Type B pancreatic cell (in vitro differentiated cells): ENCODE data around the gene UGT1A9. TPM values are rescaled to one million over a fixed set of nuclear protein-coding genes. Genes with fewer than 3 reads are reported as not detected.

Source experiments
- DNase-seq: peaks from one replicate; pipeline ENCODE4 v3.0.0; 2021; ENCODE audit warnings: mixed read lengths; ENCODE audit not compliant: unreplicated experiment; ENCODE audit errors: extremely low spot score
- H3K27ac Mint-ChIP-seq: 2 replicates; pipeline ENCODE4 v1.8.0; 2021; ENCODE audit warnings: mild to moderate bottlenecking, mixed read lengths
- H3K27me3 Mint-ChIP-seq: 2 replicates; pipeline ENCODE4 v1.8.0; 2021; ENCODE audit warnings: mixed read lengths
- H3K36me3 Mint-ChIP-seq: 2 replicates; pipeline ENCODE4 v1.8.0; 2021; ENCODE audit warnings: mixed read lengths
- H3K4me1 Mint-ChIP-seq: one replicate; pipeline ENCODE4 v1.8.0; 2021; ENCODE audit warnings: mixed read lengths; ENCODE audit not compliant: unreplicated experiment
- H3K4me3 Mint-ChIP-seq: 2 replicates; pipeline ENCODE4 v1.8.0; 2021; ENCODE audit warnings: mild to moderate bottlenecking, mixed read lengths
- H3K9me3 Mint-ChIP-seq: 2 replicates; pipeline ENCODE4 v1.8.0; 2021; ENCODE audit warnings: mixed read lengths
- total RNA-seq: library from RNA; stranded (reverse); gene quantifications from 2 replicates; pipeline ENCODE4 v1.2.1, GENCODE V29; 2021; ENCODE audit warnings: low replicate concordance
- TF ChIP-seq, protein P1 (sequence below): fragments of 200-600 bp; sonication (generic); conservative IDR thresholded peaks from 2 replicates; pipeline ENCODE4 v1.5.0; 2021; ENCODE audit warnings: antibody characterized with exemption, mild to moderate bottlenecking

Gene UGT1A9
- total RNA-seq, 1 donor from 2014 or later, result not detected

DNA sequence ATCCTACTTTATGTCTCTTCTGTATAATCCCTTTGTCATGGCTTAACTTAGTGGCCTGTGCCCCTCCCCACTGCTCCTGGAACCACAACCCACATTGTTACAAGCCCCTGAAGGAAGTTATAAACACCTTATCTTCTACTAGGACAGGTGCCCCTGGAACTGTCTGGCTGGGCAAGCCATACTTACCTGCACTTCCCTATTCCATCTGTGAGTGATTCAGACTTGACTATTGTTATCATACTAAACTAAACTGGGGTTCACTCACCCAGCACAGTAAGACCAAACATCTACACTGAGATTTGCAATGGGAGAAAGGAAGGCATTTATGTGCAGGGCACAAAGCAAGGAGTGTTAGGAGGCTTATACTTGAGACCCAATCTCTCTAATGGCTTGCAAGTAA, 17.3 kb downstream of the UGT1A9 start:
- Mint-ChIP-seq H3K27me3 (peaks cover 7% of the 10 kb centered on the region), H3K4me3 (no peak overlapping the region), H3K36me3 (no peaks in the 10 kb centered on the region), H3K4me1 (no peaks in the 10 kb centered on the region), H3K9me3 (no peaks in the 10 kb centered on the region), H3K27ac (no peak overlapping the region)
- no peak for DNase-seq
- TF ChIP-seq, protein P1, sequence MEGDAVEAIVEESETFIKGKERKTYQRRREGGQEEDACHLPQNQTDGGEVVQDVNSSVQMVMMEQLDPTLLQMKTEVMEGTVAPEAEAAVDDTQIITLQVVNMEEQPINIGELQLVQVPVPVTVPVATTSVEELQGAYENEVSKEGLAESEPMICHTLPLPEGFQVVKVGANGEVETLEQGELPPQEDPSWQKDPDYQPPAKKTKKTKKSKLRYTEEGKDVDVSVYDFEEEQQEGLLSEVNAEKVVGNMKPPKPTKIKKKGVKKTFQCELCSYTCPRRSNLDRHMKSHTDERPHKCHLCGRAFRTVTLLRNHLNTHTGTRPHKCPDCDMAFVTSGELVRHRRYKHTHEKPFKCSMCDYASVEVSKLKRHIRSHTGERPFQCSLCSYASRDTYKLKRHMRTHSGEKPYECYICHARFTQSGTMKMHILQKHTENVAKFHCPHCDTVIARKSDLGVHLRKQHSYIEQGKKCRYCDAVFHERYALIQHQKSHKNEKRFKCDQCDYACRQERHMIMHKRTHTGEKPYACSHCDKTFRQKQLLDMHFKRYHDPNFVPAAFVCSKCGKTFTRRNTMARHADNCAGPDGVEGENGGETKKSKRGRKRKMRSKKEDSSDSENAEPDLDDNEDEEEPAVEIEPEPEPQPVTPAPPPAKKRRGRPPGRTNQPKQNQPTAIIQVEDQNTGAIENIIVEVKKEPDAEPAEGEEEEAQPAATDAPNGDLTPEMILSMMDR, result no peak

DNA sequence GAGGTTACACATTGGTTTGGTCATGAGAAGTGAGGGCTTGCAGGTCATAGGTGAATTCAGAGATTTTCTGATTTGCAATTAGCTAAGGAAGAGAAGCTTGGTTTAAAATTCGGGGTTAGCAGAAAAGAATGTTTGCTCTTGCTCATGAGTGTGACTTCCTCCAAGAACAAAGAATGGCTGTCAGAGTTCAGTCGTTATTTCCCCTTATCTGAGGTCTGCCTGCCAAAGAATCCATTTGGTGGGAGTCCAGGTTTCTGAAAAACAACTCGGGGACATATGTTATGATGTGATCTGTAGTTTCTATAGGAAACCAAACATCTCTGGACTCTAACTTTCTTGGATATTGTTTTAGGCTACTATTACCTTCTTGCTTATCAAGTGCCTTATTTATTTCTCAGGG, 17.8 kb downstream of the UGT1A9 start:
- no peak overlapping the region for H3K4me3 Mint-ChIP-seq
- H3K4me1 Mint-ChIP-seq, result no peaks in the 10 kb centered on the region
- TF ChIP-seq, protein P1, result no peak
- H3K27ac Mint-ChIP-seq, result no peak overlapping the region
- H3K36me3 Mint-ChIP-seq, result no peaks in the 10 kb centered on the region
- no peaks in the 10 kb centered on the region for H3K9me3 Mint-ChIP-seq
- no peak for DNase-seq
- peaks cover 7% of the 10 kb centered on the region for H3K27me3 Mint-ChIP-seq

- no peak overlapping the region for H3K27ac Mint-ChIP-seq
- TF ChIP-seq, protein P1, result no peak
- no peaks in the 10 kb centered on the region for H3K4me1 Mint-ChIP-seq
- peaks cover 7% of the 10 kb centered on the region for H3K27me3 Mint-ChIP-seq
- no peak for DNase-seq
- H3K4me3 Mint-ChIP-seq, result no peak overlapping the region
- H3K9me3 Mint-ChIP-seq, result no peaks in the 10 kb centered on the region
- H3K36me3 Mint-ChIP-seq, result no peaks in the 10 kb centered on the region
These were observed 18.7 kb downstream of the UGT1A9 start for GRCh38 chr2:233690444-233690843.

- no peak overlapping the region for H3K27ac Mint-ChIP-seq
- H3K36me3 Mint-ChIP-seq, result no peaks in the 10 kb centered on the region
- peaks cover 4% of the 10 kb centered on the region for H3K27me3 Mint-ChIP-seq
- DNase-seq, result no peak
- H3K4me1 Mint-ChIP-seq, result no peaks in the 10 kb centered on the region
- H3K9me3 Mint-ChIP-seq, result no peaks in the 10 kb centered on the region
- no peak overlapping the region for H3K4me3 Mint-ChIP-seq
- TF ChIP-seq, protein P1, result no peak
These were observed 20.0 kb downstream of the UGT1A9 start for GRCh38 chr2:233691443-233692433.

DNA sequence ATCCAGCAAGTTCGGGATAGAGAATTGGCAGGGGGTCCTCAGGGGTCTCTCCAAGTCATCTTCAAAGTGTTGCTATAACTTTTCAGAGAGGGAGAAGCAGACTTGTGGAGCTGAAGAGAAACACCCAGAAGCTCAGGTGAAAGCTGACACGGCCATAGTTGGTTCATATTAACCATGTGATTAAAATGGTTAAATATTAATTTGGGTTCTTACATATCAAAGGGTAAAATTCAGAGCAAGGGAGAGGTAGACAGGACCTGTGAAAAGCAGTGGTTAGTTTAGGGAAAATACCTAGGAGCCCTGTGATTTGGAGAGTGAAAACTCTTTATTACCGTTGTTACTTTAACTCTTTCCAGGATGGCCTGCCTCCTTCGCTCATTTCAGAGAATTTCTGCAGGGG, 20.9 kb downstream of the UGT1A9 start, which contains the start of gene UGT1A6:
TSS of gene UGT1A6 (plus strand) at position 243 of the 400 bp plus-strand sequence. CDS start at position 358, 115 bp downstream.
- Mint-ChIP-seq H3K36me3 (no peaks in the 10 kb centered on the region), H3K9me3 (no peaks in the 10 kb centered on the region), H3K4me3 (no peak within 1 kb of the TSS), H3K27me3 (peaks cover 3% of the 10 kb centered on the region), H3K4me1 (no peaks in the 10 kb centered on the region), H3K27ac (no peak within 1 kb of the TSS)
- TF ChIP-seq, protein P1, result no peak
- DNase-seq, result no peak
